GM10248 (cell line): ENCODE measurements around the gene ATG13.

Experiments
- CTCF ChIA-PET: fragments of 300-600 bp; sonication (Branson Sonifier 250); formaldehyde crosslinking; extraction: SDS; loops from one replicate; lab custom pipeline; 2021; ENCODE audit warnings: antibody characterized with exemption; lab: Yijun Ruan, JAX
- POLR2A ChIA-PET: fragments of 350-650 bp; sonication (Branson Sonifier 250); formaldehyde crosslinking; extraction: SDS; loops from one replicate; lab custom pipeline; 2020; ENCODE audit warnings: antibody characterized with exemption; lab: Yijun Ruan, JAX
- DNase-seq: peaks from one replicate; pipeline ENCODE4 v3.0.0; 2012; ENCODE audit errors: extremely low spot score
- CTCF ChIP-seq: IDR thresholded peaks from 2 replicates; pipeline ENCODE4 v1.5.1; 2012; ENCODE audit warnings: mild to moderate bottlenecking, low read depth; ENCODE audit errors: extremely low read depth, missing control alignments, control extremely low read depth

ATG13 gene

GRCh38 chr11:46640036-46640788, 22.9 kb downstream of the ATG13 start:
- no peak for DNase-seq

GRCh38 chr11:46641639-46642038, 24.3 kb downstream of the ATG13 start:
- no peak for TF ChIP-seq CTCF
- ChIA-PET POLR2A (no interaction called here), CTCF (interaction anchor here (0.7 to 3.1 kb wide), 3 partner anchors 10 to 891 kb away, joined by 3 to 13 read pairs (median 3); no protein-coding TSS in a partner anchor)
- no peak for DNase-seq

More at GRCh38 chr11:46640036-46640788, 22.9 kb downstream of the ATG13 start:
- no peak for TF ChIP-seq CTCF
- CTCF ChIA-PET: interaction anchor here (1.5 to 3.1 kb wide), 3 partner anchors 12 to 60 kb away, joined by 4 to 13 read pairs (median 5); partner anchors contain the start of genes ARHGAP1 and ZNF408
- POLR2A ChIA-PET: no interaction called here

- ChIA-PET POLR2A (no interaction called here), CTCF (interaction anchor here (1.0 to 2.0 kb wide), 5 partner anchors 10 to 165 kb away, joined by 3 to 5 read pairs (median 4); no protein-coding TSS in a partner anchor)
- no peak for TF ChIP-seq CTCF
- no peak for DNase-seq
Measured at GRCh38 chr11:46642627-46643335, 25.4 kb downstream of the ATG13 start.

GRCh38 chr11:46643531-46643930, 26.2 kb downstream of the ATG13 start:
- TF ChIP-seq CTCF: no peak
- POLR2A ChIA-PET: no interaction called here
- DNase-seq: no peak
- CTCF ChIA-PET: interaction anchor here (0.9 to 2.0 kb wide), 3 partner anchors 10 to 20 kb away, joined by 3 to 5 read pairs (median 4); no protein-coding TSS in a partner anchor

GRCh38 chr11:46643986-46644385, 26.6 kb downstream of the ATG13 start:
- POLR2A ChIA-PET: no interaction called here
- CTCF ChIA-PET: interaction anchor here (0.9 to 2.2 kb wide), 5 partner anchors 11 to 115 kb away, joined by 3 to 7 read pairs (median 4); partner anchors contain the start of gene ATG13
- TF ChIP-seq CTCF: no peak
- no peak for DNase-seq

GRCh38 chr11:46649180-46649738, 31.9 kb downstream of the ATG13 start:
- ChIA-PET CTCF (interaction anchor here (1.1 to 1.3 kb wide), 4 partner anchors 16 to 53 kb away, joined by 3 to 5 read pairs (median 3); no protein-coding TSS in a partner anchor), POLR2A (no interaction called here)
- DNase-seq: no peak
- TF ChIP-seq CTCF: no peak
